Measurements from ENCODE around the gene TNIK. TPM values are rescaled to one million over a fixed set of nuclear protein-coding genes. Genes with fewer than 3 reads are reported as not detected.

The TNIK gene
- polyA plus RNA-seq, 3 donors from 2014 or later = 4.7 to 28.9 (median 13.7) TPM

DNA sequence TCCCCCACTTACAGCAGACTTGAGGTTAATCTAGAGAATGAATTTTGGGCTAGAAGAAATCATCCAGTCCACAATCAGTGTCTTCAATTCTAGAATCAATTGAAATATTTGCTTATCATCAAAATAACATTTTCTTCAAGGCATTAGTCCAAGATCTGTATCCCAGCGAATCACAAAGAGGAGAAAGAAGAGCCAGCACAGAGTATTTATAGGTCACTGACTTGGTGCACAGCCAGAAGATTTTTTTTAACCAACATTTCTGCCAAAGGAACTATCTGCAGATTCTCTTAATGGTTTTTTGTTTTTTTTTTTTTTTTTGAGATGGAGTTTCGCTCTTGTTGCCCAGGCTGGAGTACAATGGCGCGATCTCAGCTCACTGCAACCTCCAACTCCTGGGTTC is 178.2 kb downstream of the TNIK start:
- H3K9me3 Mint-ChIP-seq = peaks cover 0 to 1% (median 0%) of the 10 kb centered on the region in 6 donors
- peaks cover 0 to 2% (median 0%) of the 10 kb centered on the region in 3 donors for H3K27me3 Mint-ChIP-seq (ENCODE audit: low read depth in 3 of 3)
- no peaks in the 10 kb centered on the region for H3K36me3 Mint-ChIP-seq
- peaks cover 55 to 85% of the 10 kb centered on the region in 2 donors for H3K4me1 Mint-ChIP-seq
- DNase-seq = no peak
- H3K27ac Mint-ChIP-seq = no peak overlapping the region
- no peak overlapping the region for H3K4me3 Mint-ChIP-seq

DNA sequence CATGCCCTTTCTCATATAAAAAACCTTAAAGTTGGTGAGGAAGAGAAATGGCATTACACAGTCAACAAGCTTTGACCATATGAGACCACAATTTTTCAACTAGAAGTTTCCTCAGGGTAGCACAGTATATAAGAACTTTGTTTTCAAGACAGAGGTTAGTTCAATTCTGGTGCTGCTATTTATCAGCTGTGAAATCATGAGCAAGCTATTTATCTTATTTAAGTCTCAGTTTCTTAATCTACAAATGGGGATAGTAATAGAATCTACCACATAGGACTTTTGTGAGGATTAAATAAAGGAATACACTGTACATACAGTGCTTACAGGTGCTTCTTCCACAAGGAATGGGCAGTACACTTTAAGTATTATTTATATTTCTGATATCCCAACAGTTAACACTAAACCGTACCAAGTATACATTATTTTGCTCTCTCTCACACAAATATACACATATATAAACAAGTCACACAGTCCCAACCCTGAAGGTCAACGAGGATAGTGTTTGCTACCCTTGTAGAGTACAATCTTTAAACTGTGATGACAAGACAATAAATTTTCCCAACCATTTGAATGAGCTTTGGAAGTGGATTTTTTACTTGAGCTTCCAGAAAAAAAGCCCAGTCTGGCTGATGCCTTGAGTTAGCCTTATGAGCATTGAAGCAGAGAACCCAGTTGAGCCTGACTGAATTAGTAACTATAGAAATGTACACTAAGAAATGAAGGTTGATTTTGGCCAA is 178.8 kb downstream of the TNIK start:
- peaks cover 0 to 2% (median 0%) of the 10 kb centered on the region in 3 donors for H3K27me3 Mint-ChIP-seq (ENCODE audit: low read depth in 3 of 3)
- H3K4me1 Mint-ChIP-seq = peaks cover 50 to 83% of the 10 kb centered on the region in 2 donors
- H3K36me3 Mint-ChIP-seq = no peaks in the 10 kb centered on the region
- peaks cover 0 to 1% (median 0%) of the 10 kb centered on the region in 6 donors for H3K9me3 Mint-ChIP-seq
- no peak overlapping the region for H3K4me3 Mint-ChIP-seq
- no peak for DNase-seq
- H3K27ac Mint-ChIP-seq = no peak overlapping the region

DNA sequence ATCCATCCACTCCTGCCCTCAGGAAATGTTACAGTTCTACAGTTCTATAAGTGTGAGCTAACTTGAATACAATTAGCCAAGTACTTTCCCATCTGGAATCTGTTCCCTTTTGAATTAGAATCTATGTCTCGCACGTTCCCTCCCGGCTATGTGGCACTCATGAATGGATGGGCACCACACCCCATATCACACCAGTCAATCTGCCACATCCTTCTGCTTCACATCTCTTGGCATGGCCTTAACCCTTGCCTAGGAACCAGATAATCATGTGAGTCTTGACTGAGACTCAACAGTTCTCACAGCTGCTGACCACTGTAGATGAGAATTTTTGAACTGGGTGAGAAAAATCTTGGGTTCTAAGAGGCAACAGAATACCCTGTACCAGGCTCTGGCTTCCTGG is 180.2 kb downstream of the TNIK start:
- H3K9me3 Mint-ChIP-seq = peaks cover 0 to 2% (median 0%) of the 10 kb centered on the region in 6 donors
- H3K4me3 Mint-ChIP-seq = no peak overlapping the region
- H3K27me3 Mint-ChIP-seq (ENCODE audit: low read depth in 3 of 3) = no peaks in the 10 kb centered on the region

DNA sequence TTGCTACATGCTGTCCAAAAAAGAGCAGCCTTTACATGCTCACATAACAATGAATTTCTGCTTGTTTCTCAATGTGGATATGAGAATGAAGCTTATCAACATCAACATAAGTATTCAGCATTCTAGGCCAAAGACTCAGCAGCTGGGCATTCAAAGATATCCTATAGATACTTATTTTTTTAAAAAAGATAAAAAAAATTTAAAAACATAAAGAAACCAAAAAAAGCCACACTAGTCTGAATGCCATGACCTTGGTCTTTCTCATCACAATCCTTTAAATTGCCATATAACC is 182.0 kb downstream of the TNIK start:
- H3K27me3 Mint-ChIP-seq (ENCODE audit: low read depth in 3 of 3) = peaks cover 0 to 1% (median 0%) of the 10 kb centered on the region in 3 donors
- peaks cover 46 to 82% of the 10 kb centered on the region in 2 donors for H3K4me1 Mint-ChIP-seq
- no peak for DNase-seq
- H3K9me3 Mint-ChIP-seq = peaks cover 0 to 2% (median 0%) of the 10 kb centered on the region in 6 donors
- no peak overlapping the region for H3K27ac Mint-ChIP-seq
- peaks cover 0 to 7% (median 3%) of the 10 kb centered on the region in 3 donors for H3K36me3 Mint-ChIP-seq
- H3K4me3 Mint-ChIP-seq = no peak overlapping the region

More for the DNA sequence above, 180.2 kb downstream of the TNIK start:
- peaks cover 45 to 79% of the 10 kb centered on the region in 2 donors for H3K4me1 Mint-ChIP-seq
- H3K36me3 Mint-ChIP-seq = peaks cover 0 to 3% (median 3%) of the 10 kb centered on the region in 3 donors
- peak overlapping the region in 2 of 6 donors; percentile 56 for H3K27ac Mint-ChIP-seq
- no peak for DNase-seq

DNA sequence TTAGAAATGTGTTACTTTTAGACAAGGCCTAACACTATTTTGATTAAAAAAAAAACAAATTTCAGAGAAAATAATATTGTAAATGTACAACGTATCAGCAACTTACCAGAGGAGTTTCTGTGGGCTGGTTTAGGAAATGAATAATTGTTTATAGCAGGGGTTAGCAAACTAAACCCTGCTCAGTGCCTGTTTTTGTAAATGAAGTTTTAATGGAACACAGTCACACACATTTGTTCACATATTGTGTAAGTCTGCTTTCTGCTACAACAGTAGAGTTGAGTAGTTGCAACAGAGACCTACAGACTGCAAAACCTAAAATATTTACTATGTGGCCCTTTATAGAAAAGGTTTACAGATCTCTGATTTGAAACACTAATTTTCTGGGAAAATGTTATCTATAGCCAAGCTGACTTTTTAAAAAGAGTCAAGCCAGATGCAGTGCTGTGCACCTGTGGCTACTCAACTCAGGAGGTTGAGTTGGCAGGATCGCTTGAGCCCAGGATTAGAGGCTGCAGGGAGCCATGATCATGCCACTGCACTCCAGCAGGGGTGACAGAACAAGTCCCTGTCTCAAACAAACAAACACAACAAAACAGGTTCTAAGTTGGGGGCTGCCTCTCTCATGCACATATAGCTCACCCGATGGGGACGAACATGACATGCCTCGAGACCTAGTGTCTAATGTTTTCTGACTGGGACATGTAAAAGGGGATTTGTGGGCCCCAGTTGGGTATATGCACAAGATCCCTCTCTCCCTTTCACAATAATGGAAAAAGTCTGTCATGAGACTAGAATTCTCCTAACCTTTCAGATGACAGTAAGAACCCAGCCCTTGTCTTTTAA is 182.5 kb downstream of the TNIK start:
- Mint-ChIP-seq H3K36me3 (peaks cover 0 to 7% (median 3%) of the 10 kb centered on the region in 3 donors), H3K4me1 (peaks cover 43 to 84% of the 10 kb centered on the region in 2 donors), H3K27ac (peak overlapping the region in 1 of 6 donors; percentile 27), H3K9me3 (peaks cover 0 to 2% (median 0%) of the 10 kb centered on the region in 6 donors), H3K27me3 (ENCODE audit: low read depth in 3 of 3) (peaks cover 0 to 3% (median 0%) of the 10 kb centered on the region in 3 donors), H3K4me3 (no peak overlapping the region)
- no peak for DNase-seq

DNA sequence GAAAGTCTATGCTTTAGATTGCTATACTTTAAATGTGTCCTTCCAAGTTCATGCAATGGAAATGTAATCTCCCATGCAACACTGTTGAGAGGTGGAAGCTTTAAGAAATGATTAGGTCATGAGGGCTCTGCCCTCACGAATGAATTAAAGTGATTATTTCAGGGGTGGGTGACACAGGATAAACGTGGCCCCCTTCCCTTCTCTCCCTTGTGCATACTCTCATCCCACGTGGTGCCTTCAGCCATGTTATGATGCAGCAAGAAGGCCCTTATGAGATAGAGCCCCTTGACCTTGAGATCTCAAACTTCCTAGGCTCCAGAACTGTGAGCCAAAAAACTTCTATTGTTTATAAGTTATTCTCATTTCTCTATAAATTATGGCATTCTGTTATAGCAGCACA is 183.3 kb downstream of the TNIK start:
- Mint-ChIP-seq H3K4me1 (peaks cover 46 to 88% of the 10 kb centered on the region in 2 donors), H3K36me3 (peaks cover 0 to 7% (median 3%) of the 10 kb centered on the region in 3 donors), H3K9me3 (peaks cover 0 to 2% (median 0%) of the 10 kb centered on the region in 6 donors), H3K4me3 (no peak overlapping the region), H3K27ac (peak overlapping the region in 2 of 6 donors; percentile 27 to 29), H3K27me3 (ENCODE audit: low read depth in 3 of 3) (peaks cover 0 to 3% (median 0%) of the 10 kb centered on the region in 3 donors)
- DNase-seq = no peak

DNA sequence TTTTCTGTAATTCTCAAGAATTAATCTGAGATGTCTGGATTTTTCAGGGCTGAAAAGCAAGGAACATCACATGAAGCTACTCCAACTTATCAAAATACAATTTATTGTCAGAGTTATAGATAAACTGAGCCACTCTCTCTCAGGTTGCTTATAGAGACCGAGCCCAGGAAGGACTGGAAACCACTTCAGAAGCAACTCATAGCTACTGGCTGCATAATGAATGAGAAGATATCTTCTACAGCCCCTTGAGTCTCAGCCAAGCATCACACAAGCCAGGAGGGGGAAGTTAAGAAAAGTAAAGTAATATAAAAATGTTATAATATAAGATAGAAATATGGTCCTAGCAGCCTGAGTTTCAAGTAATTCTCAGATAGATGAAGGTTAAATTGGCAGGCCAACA is 186.0 kb downstream of the TNIK start:
- no peak for DNase-seq
- Mint-ChIP-seq H3K4me3 (no peak overlapping the region), H3K36me3 (peaks cover 0 to 7% (median 3%) of the 10 kb centered on the region in 3 donors), H3K9me3 (peaks cover 0 to 2% (median 0%) of the 10 kb centered on the region in 6 donors), H3K27me3 (ENCODE audit: low read depth in 3 of 3) (peaks cover 0 to 4% (median 0%) of the 10 kb centered on the region in 3 donors), H3K4me1 (peaks cover 48 to 88% of the 10 kb centered on the region in 2 donors), H3K27ac (no peak overlapping the region)

DNA sequence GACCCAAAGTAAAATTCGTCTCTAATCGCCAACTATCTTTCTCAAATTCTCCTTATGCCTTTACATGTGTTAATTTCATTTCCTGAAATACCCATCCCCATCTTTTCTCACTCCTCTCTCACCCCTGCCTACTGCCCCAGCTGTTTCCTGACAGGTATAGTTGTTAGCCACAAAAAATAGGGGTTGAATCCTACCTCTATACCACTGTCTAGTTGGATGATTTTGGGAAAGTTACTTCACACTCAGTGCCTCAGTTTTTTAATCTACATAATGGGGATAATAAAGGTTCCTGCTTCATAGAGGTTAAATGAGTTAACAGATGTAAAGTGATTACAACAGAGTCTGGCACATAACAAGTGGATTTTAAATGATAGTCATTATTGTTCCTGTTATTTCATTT is 189.7 kb downstream of the TNIK start:
- Mint-ChIP-seq H3K9me3 (peaks cover 0 to 2% (median 0%) of the 10 kb centered on the region in 6 donors), H3K4me1 (peaks cover 64 to 92% of the 10 kb centered on the region in 2 donors), H3K27ac (peak overlapping the region; percentile 4 to 68 (median 26)), H3K36me3 (peaks cover 0 to 7% (median 3%) of the 10 kb centered on the region in 3 donors), H3K27me3 (ENCODE audit: low read depth in 3 of 3) (peaks cover 0 to 4% (median 0%) of the 10 kb centered on the region in 3 donors), H3K4me3 (peak overlapping the region; percentile 25 to 61 (median 59))
- DNase-seq = no peak

DNA sequence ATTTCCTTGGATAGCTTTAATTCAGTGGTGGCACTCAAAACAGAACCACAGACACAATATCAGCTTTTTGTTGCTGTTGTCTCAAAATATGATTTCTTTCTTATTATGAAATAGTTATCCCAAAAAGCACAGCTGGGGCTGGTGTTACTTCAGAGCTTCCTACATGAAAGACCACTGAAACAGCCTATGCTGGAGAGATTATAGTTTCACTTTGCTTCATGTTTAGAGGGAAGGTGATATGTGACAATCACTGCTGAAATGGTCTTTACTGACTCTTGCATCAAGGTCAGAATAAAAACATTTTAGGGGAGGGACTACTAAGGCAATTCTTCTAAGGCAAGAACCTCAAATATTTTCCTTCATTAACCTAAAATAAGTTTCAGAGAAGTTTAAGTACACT is 190.7 kb downstream of the TNIK start:
- DNase-seq = peak in 1 of 3 donors; percentile 17
- Mint-ChIP-seq H3K9me3 (no peaks in the 10 kb centered on the region), H3K27ac (peak overlapping the region in 3 of 6 donors; percentile 1 to 69 (median 68)), H3K36me3 (peaks cover 0 to under 1% (median 0%) of the 10 kb centered on the region in 3 donors), H3K27me3 (ENCODE audit: low read depth in 3 of 3) (peaks cover 0 to 4% (median 0%) of the 10 kb centered on the region in 3 donors), H3K4me1 (peaks cover 62 to 93% of the 10 kb centered on the region in 2 donors), H3K4me3 (peak overlapping the region; percentile 7 to 60 (median 54))

DNA sequence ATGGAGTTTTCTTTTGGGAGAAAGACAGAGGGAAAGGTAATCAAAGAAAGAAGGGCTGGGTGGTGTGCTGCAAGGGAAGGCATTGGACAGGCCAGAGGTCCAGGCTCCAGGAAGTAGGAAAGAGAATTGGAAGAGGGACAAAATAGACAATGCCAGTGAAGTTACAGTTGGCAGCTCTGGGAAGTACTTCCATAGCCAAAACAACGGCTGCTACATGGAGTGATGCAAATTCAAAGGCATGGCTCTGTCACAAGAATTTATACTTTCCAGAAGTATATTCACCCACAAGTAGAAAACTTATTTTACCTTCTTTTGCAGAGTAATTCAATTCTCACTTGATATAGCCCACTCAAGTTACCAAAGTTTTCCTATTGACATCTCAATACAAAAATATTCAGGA is 191.5 kb downstream of the TNIK start:
- Mint-ChIP-seq H3K36me3 (no peaks in the 10 kb centered on the region), H3K27ac (peak overlapping the region in 2 of 6 donors; percentile 15 to 78), H3K4me1 (peaks cover 61 to 86% of the 10 kb centered on the region in 2 donors), H3K4me3 (peak overlapping the region in 1 of 5 donors; percentile 60), H3K9me3 (no peaks in the 10 kb centered on the region), H3K27me3 (ENCODE audit: low read depth in 3 of 3) (peaks cover 0 to 4% (median 2%) of the 10 kb centered on the region in 3 donors)
- no peak for DNase-seq

DNA sequence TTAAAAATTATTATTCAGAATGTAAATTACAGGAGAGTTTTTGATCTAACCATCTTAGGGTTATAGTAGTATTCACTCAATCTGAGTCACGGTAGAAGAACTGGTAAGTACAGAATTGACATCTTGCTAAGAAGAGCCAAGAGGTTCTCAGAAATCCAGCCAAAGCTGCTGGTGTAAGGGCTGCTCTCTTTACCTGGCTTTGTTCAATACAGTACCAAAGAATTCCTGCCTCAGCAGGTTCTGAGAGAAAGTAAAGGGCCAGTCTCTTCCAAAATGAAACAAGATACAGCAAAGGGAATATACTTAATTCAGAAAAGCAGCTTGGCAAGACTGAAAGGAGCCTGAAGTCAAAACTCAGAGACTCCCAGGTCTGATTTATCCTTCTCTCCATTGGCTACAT is 193.1 kb downstream of the TNIK start:
- peaks cover 68 to 90% of the 10 kb centered on the region in 2 donors for H3K4me1 Mint-ChIP-seq
- H3K27ac Mint-ChIP-seq = peak overlapping the region in 3 of 6 donors; percentile 35 to 61 (median 46)
- peak overlapping the region in 2 of 5 donors; percentile 12 to 20 for H3K4me3 Mint-ChIP-seq
- H3K27me3 Mint-ChIP-seq (ENCODE audit: low read depth in 3 of 3) = peaks cover 0 to 4% (median 2%) of the 10 kb centered on the region in 3 donors
- no peak for DNase-seq
- no peaks in the 10 kb centered on the region for H3K9me3 Mint-ChIP-seq
- H3K36me3 Mint-ChIP-seq = no peaks in the 10 kb centered on the region

DNA sequence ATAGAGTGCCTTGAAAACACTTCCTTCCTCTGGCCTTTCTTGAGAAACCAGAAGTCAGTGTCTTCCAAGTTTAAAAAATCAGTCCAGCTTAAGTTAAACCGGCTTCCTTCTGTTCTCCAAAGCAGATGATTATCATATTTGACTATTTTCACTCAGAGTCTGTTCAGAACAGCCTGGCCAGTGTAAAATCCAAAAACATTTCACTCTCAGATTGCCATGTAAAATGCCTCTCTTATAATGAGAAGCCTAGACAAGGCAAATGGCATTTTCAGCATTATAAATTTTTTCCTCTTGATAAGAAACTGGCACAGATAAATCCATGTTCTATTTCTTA is 193.5 kb downstream of the TNIK start:
- Mint-ChIP-seq H3K9me3 (no peaks in the 10 kb centered on the region), H3K27me3 (ENCODE audit: low read depth in 3 of 3) (peaks cover 0 to 4% (median 2%) of the 10 kb centered on the region in 3 donors), H3K36me3 (no peaks in the 10 kb centered on the region), H3K27ac (peak overlapping the region in 2 of 6 donors; percentile 42 to 61), H3K4me1 (peaks cover 72 to 91% of the 10 kb centered on the region in 2 donors), H3K4me3 (no peak overlapping the region)
- no peak for DNase-seq

DNA sequence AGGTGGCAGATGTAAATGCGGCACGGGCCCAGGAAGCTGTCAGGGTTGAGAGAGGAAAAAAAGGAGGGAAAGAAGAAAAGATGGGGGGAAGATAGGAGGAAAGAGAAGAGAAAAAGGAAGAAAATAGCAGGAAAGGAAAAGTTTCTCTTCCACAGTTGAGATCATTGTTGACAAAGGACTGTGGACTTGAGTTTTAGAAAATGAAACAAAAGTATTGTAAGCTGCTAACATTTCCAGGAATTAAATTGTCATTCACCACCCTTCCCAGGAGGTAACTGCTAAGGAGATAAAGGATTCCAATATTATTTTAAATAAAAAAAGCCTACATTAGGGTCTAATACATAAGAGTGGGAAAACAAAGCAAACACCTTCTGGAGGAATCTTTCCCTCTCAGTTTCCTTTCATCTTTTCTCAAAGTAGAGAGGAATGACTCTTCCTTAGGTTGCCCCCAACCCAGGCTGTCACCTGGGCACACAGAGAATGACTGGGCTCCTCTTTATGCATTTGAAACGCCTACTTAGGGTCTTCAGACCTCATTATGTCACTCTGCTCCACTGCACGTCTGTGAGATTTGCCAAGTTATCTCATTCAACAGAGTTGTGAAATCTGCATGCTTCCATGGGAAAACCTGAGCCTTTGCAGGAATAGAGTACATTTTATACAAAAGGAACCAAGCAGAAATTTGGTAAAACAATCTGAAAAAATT is 194.0 kb downstream of the TNIK start:
- H3K36me3 Mint-ChIP-seq = no peaks in the 10 kb centered on the region
- no peaks in the 10 kb centered on the region for H3K9me3 Mint-ChIP-seq
- H3K4me1 Mint-ChIP-seq = peaks cover 75 to 91% of the 10 kb centered on the region in 2 donors
- H3K4me3 Mint-ChIP-seq = peak overlapping the region in 4 of 5 donors; percentile 6 to 60 (median 36)
- DNase-seq = no peak
- H3K27me3 Mint-ChIP-seq (ENCODE audit: low read depth in 3 of 3) = peaks cover 0 to 4% (median 2%) of the 10 kb centered on the region in 3 donors
- peak overlapping the region in 2 of 6 donors; percentile 9 to 59 for H3K27ac Mint-ChIP-seq
